OCI-LY3 (cell line): Measurements from ENCODE around the gene RAB36.

Source experiments
- H2AFZ ChIP-seq: fragments of 200-600, 300-600 bp; shearing (Covaris generic); 2 replicates; pipeline ENCODE4 v1.6.0; 2014; ENCODE audit warnings: antibody characterized with exemption, low read depth, low read length
- H3K27ac ChIP-seq: fragments of 200-600, 300-600 bp; sonication (generic); 2 replicates; pipeline ENCODE4 v1.5.1; 2014; ENCODE audit warnings: mild to moderate bottlenecking, low read length, moderate library complexity, mixed read lengths
- H3K27me3 ChIP-seq: fragments of 200-600, 300-600 bp; sonication (generic); 2 replicates; pipeline ENCODE4 v1.6.1; 2014; ENCODE audit warnings: low read depth, low read length, mixed read lengths
- H3K36me3 ChIP-seq: fragments of 200-600, 300-600 bp; sonication (generic); replicated peaks from 2 replicates; pipeline ENCODE3; 2014; ENCODE audit warnings: low read depth, low read length, mixed read lengths
- H3K4me1 ChIP-seq: fragments of 300-600, 200-600 bp; sonication (generic); 2 replicates; pipeline ENCODE4 v1.6.1; 2014; ENCODE audit warnings: low read length, mixed read lengths
- H3K4me2 ChIP-seq: fragments of 200-600, 300-600 bp; sonication (generic); 2 replicates; pipeline ENCODE4 v1.6.1; 2014; ENCODE audit warnings: low read length, mixed read lengths
- H3K4me3 ChIP-seq: fragments of 300-600, 200-600 bp; sonication (generic); 2 replicates; pipeline ENCODE4 v1.5.1; 2014; ENCODE audit warnings: antibody characterized with exemption, mild to moderate bottlenecking, low read length, moderate library complexity
- H3K79me2 ChIP-seq: fragments of 300-600, 200-600 bp; shearing (Covaris generic); 2 replicates; pipeline ENCODE4 v1.6.1; 2014; ENCODE audit warnings: mild to moderate bottlenecking, low read length, mixed read lengths
- H3K9ac ChIP-seq: fragments of 300-600, 200-600 bp; shearing (Covaris generic); 2 replicates; pipeline ENCODE4 v1.6.0; 2014; ENCODE audit warnings: mild to moderate bottlenecking, low read length, moderate library complexity
- H3K9me3 ChIP-seq: fragments of 200-600, 300-600 bp; shearing (Covaris generic); 2 replicates; pipeline ENCODE4 v1.6.1; 2014; ENCODE audit warnings: low read length, mixed read lengths; ENCODE audit not compliant: insufficient read depth
- H4K20me1 ChIP-seq: fragments of 200-600, 300-600 bp; sonication (generic); 2 replicates; pipeline ENCODE4 v1.6.1; 2016; ENCODE audit warnings: low read length, mixed read lengths; ENCODE audit not compliant: insufficient read depth
- CTCF ChIP-seq: fragments of 200-600, 300-600 bp; sonication (generic); IDR thresholded peaks from 2 replicates; pipeline ENCODE4 v1.5.1; 2014; ENCODE audit warnings: antibody characterized with exemption, low read length, low read depth
- EZH2phosphoT487 ChIP-seq: fragments of 200-600 bp; shearing (Covaris generic); IDR thresholded peaks from 2 replicates; pipeline ENCODE4 v1.6.1; 2018; ENCODE audit warnings: antibody characterized with exemption, mixed run types, low read depth

The RAB36 gene

GRCh38 chr22:23152238-23153114 lies 7.2 kb downstream of the RAB36 start:
- peaks cover 21% of the 10 kb centered on the region for H3K4me1 ChIP-seq
- H4K20me1 ChIP-seq, result no peaks in the 10 kb centered on the region
- H3K27me3 ChIP-seq, result no peaks in the 10 kb centered on the region
- no peak overlapping the region for H3K27ac ChIP-seq
- no peaks in the 10 kb centered on the region for H3K36me3 ChIP-seq
- no peaks in the 10 kb centered on the region for H3K9me3 ChIP-seq
- H2AFZ ChIP-seq, result peak overlapping the region; percentile 74
- no peaks in the 10 kb centered on the region for H3K79me2 ChIP-seq
- H3K9ac ChIP-seq, result no peak overlapping the region
- no peak overlapping the region for H3K4me3 ChIP-seq
- TF ChIP-seq CTCF (no peak), EZH2phosphoT487 (no peak)
- peak overlapping the region; percentile 50 for H3K4me2 ChIP-seq

- Histone ChIP-seq H3K27ac (no peak overlapping the region), H3K36me3 (no peaks in the 10 kb centered on the region), H3K9me3 (no peaks in the 10 kb centered on the region), H3K4me3 (no peak overlapping the region), H3K4me2 (no peak overlapping the region), H4K20me1 (no peaks in the 10 kb centered on the region), H3K4me1 (peaks cover 22% of the 10 kb centered on the region), H2AFZ (no peak overlapping the region), H3K79me2 (no peaks in the 10 kb centered on the region), H3K9ac (no peak overlapping the region), H3K27me3 (no peaks in the 10 kb centered on the region)
- no peak for TF ChIP-seq EZH2phosphoT487
- no peak for TF ChIP-seq CTCF
Measured at GRCh38 chr22:23153994-23154393, 8.7 kb downstream of the RAB36 start.

DNA sequence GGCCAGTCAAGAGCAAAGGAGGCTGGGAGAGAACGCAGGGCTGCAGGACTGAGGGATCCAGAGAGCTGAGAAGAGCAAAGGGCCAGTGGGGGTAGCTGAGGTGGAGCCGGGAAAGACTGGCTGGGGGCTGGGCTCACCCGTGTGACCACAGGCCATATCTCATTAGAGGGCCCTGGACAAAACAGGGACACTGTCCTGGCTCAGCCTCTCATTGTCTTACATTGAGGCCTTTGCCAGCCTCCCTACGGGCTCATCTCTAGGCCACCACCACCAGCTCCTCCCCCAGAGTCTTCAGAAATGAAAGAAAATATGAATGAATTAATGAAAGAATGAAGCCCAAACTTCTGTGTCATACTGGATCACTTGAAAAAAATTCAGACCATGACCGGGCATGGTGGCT lies 9.2 kb downstream of the RAB36 start:
- TF ChIP-seq CTCF (no peak), EZH2phosphoT487 (no peak)
- Histone ChIP-seq H3K9me3 (no peaks in the 10 kb centered on the region), H3K4me1 (peaks cover 22% of the 10 kb centered on the region), H3K79me2 (no peaks in the 10 kb centered on the region), H3K4me2 (no peak overlapping the region), H4K20me1 (no peaks in the 10 kb centered on the region), H3K27ac (no peak overlapping the region), H3K9ac (no peak overlapping the region), H3K4me3 (no peak overlapping the region), H2AFZ (no peak overlapping the region), H3K36me3 (no peaks in the 10 kb centered on the region), H3K27me3 (no peaks in the 10 kb centered on the region)

GRCh38 chr22:23155143-23155542 lies 9.9 kb downstream of the RAB36 start:
- no peak overlapping the region for H3K4me3 ChIP-seq
- H3K9ac ChIP-seq, result no peak overlapping the region
- no peak overlapping the region for H3K4me2 ChIP-seq
- H3K79me2 ChIP-seq, result no peaks in the 10 kb centered on the region
- no peak overlapping the region for H3K27ac ChIP-seq
- no peaks in the 10 kb centered on the region for H3K36me3 ChIP-seq
- H3K9me3 ChIP-seq, result no peaks in the 10 kb centered on the region
- H4K20me1 ChIP-seq, result no peaks in the 10 kb centered on the region
- H3K4me1 ChIP-seq, result peaks cover 22% of the 10 kb centered on the region
- no peak overlapping the region for H2AFZ ChIP-seq
- no peaks in the 10 kb centered on the region for H3K27me3 ChIP-seq
- no peak for TF ChIP-seq CTCF
- no peak for TF ChIP-seq EZH2phosphoT487
